Epidermal melanocyte (primary cell): ENCODE results near the gene MSI2.

ENCODE experiments used
- DNase-seq: peaks from one replicate; pipeline ENCODE4 v3.0.0; 2011; ENCODE audit warnings: low spot score; ENCODE audit not compliant: insufficient read length

The MSI2 gene

DNA sequence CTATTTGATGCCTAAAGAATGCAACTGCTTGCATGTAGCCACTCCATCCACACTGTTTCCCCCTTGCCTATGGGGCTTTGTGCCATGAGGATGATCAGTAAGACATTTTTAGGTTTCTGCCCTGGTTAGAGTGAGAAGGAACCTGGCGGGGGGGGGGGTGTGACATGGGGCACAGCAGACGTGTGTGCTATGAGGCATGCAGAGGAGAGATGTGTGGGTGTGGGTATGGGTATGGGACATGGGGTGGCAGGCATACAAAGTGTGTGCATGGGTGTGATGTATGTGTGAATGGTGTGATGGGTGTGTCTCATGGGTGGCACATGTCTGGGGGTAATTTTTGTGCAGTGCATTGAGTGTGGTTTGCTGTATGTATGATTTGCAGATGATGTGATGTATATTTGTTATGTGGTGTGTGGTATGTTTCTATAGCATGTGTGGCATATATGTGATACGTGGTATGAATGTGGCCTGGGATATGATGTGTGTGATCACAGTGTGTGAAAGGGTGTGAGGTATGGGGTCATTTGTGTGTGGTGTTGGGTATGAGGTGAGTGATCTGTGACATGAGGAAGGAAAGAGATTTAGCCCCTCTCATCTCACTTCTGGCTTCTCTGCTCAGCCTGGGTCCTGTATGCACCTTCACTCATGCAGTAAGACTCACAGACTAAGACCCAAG lies 473.8 kb downstream of the MSI2 start:
- no peak for DNase-seq

DNA sequence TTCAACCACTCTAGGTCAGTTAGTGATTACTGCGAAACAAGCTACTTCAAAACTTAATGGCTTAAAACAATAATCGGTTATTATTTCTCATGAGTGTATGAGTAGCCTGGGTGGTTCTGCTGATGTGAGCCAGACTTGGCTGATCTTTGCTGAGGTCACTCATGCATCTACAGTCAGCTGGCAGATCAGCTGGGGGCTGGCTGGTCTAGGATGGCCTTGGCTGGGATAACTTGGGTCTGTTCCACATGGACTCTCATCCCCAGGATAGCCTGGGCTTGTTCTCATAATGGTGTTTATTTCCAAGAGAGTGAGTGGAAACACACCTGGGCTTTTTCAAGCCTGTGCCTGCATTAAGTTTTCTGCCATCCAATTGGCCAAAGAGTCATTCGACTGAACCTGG lies 475.7 kb downstream of the MSI2 start:
- no peak for DNase-seq

DNA sequence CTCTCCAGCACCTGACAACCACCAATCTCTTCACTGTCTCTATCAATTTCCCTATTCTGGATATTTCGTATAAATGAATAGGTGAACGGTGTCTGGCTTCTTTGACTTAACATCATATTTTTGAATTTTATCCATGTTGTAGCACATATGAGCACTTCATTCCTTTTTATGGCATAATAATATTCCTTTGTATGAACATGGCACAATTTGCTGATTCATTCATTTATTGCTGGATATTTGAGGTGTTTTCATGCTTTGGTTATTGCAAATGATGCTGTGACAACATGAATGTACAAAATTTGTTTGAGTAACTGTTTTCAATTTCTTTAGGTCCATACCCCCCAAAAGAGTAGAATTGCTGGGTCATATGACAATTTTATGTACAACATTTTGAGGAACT lies 476.8 kb downstream of the MSI2 start:
- DNase-seq = no peak
